ENCODE measurements around the gene OSBPL2.

Gene OSBPL2

DNA sequence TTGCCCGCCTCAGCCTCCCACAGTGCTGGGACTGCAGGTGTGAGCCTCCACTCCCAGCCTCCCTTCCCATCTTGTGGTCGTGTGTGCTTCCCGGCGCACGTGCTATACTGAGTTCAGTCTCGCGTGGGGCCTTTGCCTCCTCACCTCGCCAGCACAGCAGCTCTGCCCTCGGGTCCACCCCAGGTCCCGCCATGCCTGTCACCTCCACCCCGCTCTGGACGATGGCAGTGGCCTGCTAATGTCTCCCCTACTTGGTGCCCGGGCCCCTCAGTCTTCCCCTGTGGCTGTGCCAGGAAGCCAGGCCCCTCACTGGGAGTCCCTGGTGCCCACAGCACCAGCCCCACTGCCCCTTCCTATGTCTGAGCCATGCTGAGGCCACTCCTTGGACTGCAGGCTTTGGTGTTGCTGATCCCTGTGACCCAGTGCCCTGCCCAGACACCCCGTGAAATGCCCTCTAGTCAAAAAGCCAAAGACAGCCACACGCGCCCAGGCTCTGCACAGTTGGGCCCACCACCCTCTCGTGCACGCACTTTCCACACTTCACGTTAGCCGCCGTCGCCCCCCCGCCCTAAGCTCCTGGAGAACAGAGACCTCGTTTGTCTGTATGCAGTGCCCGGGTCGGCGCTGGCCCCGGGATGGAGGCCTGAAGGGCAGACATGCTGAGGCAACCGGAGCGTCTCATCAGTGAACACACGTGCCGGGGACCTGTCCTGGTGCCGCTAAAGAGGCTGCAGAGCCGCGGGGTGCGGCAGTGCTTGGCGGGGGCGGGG lies 32.5 kb upstream of the OSBPL2 start:
- in situ Hi-C loops (cut with MboI; ENCODE audit: low sequenced_read_pairs): no loop called here

DNA sequence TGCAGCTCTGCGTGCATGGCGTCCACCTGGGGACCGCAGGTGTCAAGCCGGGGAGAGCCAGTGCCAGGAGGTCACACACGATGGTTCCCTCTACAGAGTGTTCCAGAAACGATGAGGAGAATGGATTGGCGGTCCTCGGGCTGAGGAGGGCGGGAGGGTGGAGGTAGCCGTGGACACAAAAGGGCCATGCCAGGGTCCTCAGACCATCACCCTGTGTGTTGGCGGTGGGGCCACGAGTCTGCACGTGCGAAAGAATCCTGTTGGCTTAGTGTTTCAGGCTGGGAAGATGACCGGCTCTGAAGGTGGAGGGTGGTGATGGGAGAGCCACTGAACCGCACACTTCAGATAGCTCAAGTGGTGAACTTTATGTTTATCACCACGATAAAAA lies 31.9 kb upstream of the OSBPL2 start:
- in situ Hi-C loops (cut with MboI; ENCODE audit: low sequenced_read_pairs): no loop called here

DNA sequence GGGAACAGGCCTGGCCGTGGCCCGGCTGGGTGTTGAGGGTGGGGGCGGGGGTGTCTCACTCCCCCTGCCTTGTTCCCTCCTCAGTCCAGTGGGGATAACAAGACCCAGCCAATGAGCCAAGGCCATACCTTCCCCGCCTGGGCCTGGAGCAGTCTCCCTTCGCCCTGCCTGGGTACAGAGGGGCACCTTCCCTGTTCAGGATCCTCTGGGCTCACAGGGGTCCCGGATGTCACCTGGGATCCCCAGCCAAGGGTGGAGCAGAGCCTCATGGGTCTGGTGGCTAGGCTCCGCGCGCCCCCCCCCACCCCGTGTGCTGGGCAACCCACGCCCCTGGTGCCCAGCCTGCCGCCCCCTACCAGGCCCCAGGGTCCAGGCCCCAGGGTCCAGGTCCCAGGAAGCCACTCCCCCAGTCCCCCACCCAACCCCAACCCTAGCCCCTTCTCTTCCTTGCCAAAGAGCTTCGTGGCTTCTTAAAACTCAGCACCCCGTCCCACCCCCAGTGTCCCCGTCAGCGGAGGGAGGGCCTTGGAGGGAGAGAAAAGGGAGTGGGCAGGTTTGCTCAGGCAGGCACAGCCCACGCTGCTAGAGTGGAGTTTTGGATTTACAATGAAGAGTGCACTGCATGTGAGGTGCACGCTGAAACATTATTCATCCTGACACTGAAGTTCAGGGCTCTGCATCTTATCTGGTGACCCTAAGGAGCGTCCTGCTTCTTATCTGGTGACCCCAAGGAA lies 30.1 kb upstream of the OSBPL2 start:
- in situ Hi-C loops (cut with MboI; ENCODE audit: low sequenced_read_pairs): no loop called here

DNA sequence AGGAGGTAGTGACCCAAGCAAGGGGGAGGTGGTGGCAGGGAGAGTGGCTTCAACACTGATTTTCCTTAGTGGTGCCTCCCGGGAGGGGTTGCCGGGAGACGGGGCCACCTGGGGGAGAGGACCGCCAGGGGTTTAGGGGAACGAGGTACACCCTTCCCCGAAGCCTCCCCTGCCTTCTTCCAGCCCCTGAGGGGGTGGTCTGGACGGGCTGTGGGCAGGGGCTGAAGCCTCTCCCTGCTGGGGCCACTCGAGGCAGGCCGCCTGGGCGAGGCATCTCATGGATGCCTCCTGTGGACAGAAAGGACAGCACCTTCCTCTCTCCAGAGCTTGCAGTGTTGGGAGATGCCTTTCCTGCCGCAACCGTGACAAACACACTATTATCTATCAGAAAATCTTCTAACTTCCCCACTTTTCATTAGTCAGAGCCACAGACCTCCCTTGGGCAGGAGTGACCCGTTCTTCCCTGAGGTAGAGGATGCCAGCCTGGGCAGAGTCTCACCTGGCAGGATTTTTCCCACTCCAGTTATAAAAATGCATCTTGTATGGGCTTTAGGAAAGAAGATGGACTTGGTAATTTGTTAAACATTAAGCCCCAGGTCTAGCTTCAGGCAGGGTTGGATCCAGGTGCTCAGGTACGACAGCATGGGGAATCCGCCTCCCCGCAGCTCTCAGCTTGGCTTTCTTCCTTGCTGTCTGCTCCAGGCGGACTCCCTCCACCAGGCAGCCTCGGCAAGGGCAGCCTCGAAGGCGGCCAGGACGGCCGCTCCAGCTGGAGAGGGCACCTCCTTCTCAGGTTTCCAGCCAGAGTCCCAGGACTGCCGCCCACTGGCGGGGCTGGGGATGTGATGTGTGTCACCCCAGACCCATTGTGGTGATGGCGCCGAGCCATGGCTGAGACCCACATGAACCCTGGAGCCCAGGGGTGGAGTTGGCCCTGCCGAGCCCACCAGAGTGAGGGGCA lies 29.2 kb upstream of the OSBPL2 start:
- in situ Hi-C loops (cut with MboI; ENCODE audit: low sequenced_read_pairs): no loop called here

DNA sequence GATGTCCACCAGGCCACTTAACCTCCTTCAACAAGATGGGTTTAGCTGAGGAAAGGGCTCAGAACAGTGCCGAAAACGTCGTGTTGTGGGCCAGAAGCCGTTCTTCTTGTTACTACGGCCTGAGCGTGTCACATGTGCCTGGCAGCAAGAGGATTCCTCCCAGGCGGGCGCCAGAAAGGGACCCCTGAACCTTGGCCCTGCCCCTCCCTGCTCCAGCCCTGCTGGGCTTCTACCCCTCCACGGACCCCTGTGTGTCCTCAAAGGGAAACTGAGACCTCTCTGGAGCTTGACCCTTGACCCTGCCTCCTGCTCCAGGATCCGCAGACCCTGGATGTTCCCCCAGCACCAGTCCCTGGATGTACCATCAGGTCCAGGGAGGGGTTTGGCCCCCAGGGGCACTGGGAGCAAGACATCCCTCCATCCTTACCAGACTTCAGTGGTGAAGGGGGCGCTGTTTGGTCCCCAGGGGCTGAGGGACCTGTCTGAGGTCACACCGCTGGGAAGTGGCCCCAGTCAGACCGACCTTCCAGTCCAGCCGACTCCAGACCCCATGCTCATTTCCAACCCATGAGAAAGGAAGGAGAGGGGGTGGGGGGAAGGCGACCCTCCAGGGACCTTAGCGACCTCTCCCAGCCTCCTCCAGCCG lies 28.3 kb upstream of the OSBPL2 start:
- in situ Hi-C loops (cut with MboI; ENCODE audit: low sequenced_read_pairs): no loop called here

DNA sequence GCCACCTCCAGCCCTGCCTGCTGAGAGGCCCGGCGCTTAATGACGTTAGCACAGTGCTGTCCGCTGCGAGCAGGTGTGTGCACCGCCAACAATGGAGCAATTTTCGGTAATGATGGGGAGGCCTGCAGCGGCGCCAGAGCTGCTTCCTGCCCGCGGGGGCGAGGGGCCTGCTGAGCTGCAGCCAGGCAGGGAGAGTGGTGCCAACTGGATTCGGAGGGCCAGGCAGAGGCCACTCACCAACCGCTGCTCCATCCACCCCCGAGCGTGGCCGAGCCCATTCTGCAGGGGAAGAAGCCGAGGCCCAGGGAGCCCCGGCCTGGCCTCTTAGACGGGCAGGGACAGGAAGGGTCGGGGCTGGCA lies 27.8 kb upstream of the OSBPL2 start:
- in situ Hi-C loops (cut with MboI; ENCODE audit: low sequenced_read_pairs): no loop called here

DNA sequence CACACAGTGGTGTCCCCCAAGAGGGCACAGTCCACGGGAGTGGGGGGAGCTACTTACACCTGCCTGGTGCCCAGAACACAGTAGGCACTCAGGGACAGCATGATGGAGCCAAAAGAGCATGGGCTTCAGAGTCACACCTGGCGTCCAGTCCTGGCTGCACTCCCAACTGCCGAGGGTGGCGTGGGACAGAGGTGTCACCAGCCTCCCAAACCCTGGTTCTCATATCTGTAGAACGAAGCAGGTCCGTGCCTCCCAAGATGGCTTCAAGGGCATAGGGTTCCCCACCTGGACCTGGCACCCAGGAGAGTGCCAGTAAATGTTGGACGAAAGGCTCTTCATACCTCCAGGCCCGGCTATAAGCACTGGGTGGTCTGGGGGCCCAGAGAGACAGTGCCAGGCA lies 27.1 kb upstream of the OSBPL2 start:
- in situ Hi-C loops (cut with MboI; ENCODE audit: low sequenced_read_pairs): no loop called here

DNA sequence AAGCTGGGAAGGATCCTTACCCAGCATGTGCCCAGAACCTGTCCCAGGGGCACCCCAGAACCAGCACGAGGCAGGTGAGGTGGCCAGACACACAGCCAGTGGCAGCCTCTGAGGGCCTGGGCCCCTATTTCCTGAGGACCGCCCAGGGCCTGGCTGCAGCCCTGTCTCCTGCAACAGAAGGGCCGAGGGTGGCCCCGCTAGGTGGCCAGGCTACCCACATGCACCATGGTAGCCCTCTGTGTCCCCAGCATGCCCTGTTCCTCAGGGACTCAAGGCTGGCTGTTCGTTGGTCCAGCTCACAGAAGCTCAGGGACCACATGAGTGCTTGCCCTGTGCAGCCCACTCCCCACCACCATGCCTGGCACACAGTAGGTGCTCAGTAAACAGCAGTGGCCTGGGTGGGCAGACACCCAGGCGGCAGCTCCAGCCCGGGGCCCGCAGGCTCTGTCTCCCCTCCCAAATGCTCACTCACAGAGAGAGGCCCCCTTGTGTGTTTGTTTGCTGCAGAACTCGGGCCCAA lies 26.5 kb upstream of the OSBPL2 start:
- in situ Hi-C loops (cut with MboI; ENCODE audit: low sequenced_read_pairs): no loop called here

DNA sequence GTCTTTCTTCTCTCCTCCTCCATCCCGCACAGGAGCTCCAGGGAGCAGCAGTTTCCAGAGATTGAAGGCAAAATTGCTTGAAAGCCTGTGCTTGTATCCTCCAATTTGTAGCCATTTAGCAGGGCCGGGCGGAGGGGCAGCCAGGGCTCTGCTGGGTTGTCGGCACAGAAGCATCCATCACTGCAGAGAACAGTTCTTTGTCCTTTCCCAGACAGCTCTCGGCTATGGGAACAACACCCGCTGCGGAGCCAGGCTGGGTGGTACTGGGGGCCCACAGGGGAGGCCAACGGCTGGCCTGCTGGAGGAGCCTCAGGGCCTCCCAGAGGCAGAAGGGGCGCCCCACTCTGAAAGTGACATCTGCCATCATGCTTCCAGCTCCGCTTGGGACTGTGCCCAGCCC lies 26.0 kb upstream of the OSBPL2 start:
- in situ Hi-C loops (cut with MboI; ENCODE audit: low sequenced_read_pairs): no loop called here

DNA sequence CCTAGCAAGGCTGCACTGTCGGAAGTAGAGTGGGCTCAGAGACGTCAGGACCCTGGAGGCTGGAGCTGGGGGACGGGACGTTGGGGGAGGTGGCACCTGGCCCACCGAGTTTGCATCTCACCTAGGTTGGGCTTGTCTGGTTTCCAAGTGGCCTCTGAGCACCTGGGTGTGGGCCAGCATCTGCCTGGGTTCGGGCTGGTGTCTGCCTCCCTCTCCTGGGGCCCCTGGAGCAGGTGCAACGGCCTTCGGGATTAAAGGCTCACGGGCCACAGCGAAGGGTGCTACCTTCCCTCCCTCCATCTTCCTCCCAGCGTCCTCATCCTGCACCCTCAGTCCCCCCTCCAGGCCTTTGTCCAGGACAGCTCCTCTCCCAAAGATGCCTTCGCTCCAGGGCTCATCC lies 24.3 kb upstream of the OSBPL2 start:
- in situ Hi-C loops (cut with MboI; ENCODE audit: low sequenced_read_pairs): no loop called here

DNA sequence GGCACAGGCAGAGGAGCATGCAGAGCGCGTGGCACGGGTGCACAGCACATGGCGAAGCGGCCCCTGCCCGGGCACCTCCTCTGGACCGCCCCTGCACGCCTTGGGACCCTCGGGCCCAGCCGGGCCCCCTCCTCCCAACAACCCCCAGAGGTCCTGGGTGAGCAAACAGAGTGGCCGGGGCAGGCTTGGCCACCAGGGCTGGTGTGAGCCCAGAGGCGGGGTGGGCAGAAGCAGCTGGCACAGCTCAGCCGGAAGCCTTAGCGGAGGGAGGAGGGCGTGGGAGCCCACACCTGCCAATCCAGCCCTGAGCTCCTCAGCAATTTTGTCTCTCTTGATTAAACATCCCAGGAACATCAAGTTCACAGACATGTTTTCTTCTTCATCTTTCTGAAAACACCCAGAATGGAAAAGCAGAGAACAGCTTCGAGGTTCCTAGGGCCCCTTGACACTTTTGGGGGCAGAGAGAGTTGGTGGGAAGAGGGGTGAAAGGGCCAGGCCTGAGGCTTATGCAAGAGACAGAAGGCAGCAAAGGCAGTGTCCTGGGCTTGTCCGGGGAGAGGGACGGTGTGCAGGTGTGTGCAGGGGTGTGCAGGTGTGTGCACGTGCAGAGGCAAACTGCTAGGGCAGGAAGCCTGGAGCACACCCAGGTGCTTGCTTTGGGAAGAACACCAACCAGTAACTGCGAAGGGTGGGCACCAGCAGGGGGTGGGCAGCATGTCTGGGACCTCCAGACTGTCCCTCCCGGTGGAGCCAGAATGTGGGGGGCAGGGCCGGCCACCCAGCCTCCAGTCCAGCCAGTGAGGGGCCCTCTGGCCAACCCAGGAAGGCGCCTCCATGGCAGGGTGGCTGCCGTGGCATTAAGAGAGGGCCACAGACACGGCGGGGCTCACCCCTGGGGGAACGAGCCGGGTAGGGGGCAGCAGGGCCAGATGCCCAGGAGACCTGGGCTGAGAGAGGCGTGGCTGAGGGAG lies 23.0 kb upstream of the OSBPL2 start:
- in situ Hi-C loops (cut with MboI; ENCODE audit: low sequenced_read_pairs): no loop called here

DNA sequence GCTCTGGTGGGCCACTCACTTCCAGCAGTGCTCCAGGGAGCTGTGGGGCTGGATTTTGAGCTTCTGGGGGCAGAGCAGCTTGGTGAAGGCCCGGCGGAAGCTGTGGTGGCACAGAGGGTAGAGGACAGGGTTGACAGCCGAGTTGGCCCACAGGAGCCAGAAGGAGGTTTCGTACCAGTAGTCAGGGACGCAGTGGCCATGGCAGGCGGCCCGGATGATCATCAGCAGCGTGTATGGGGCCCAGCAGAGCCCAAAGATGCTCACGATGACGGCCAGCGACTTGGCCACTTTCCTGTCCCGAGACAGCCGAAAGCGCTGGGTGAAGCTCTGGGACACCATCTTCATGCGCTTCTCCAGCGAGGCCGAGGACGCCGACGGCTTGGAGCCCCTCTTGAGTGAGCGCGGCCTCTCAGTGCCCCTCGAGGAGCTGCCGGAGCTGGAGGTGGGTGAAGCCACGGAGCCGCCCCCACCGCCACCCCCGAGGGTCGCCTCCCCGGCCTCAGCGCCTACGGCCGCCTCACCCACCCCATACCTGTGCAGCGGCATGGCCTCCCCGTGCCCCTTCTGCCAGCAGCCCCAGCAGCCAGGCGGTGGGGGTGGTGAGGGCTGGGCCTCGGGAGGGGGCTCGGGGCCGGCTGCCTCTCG lies 22.2 kb upstream of the OSBPL2 start:
- in situ Hi-C loops (cut with MboI; ENCODE audit: low sequenced_read_pairs): no loop called here

DNA sequence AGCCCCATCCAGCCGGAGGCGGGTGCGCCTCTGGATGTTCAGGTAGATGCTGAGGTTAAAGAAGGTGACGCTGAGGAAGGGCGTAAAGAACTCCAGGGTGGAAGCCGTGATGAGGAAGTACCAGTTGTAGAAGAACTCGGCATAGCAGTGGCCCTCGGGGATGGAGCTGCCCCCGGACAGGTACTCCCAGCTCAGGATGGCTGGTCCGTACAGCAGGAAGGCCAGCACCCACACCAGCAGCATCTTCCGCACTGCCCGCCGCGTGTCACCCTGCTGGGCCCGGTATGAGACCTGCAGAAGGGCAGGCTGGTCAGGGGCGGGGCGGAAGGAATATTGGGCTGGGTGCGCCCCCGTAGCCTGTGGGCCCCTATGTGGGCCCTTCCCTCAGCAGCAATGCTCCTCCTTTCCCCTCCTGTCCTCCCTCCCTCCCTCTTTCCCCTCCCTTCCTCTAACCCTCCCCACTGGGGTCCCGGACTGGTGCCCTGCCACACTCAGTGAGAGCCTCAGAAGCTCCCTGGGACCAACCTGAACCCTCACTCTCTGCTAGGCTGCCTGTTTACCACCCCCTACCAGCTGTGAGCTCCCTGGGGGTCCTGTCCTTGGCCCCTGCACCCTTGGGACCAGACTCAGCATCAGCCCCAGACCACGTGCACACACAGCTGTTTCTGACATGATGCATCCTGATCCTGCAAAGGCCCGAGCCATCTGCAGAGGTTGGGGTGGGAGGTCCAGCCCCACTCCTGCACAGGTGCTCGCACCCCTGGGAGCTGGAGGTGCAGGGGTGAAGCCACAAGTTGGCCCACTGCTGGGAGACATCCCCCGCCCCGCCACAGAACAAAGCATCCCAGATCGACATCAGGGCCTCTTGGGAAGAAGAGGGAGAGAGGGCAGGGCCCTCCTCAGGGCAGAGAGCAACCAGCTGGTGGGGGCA lies 21.4 kb upstream of the OSBPL2 start:
- in situ Hi-C loops (cut with MboI; ENCODE audit: low sequenced_read_pairs): no loop called here

DNA sequence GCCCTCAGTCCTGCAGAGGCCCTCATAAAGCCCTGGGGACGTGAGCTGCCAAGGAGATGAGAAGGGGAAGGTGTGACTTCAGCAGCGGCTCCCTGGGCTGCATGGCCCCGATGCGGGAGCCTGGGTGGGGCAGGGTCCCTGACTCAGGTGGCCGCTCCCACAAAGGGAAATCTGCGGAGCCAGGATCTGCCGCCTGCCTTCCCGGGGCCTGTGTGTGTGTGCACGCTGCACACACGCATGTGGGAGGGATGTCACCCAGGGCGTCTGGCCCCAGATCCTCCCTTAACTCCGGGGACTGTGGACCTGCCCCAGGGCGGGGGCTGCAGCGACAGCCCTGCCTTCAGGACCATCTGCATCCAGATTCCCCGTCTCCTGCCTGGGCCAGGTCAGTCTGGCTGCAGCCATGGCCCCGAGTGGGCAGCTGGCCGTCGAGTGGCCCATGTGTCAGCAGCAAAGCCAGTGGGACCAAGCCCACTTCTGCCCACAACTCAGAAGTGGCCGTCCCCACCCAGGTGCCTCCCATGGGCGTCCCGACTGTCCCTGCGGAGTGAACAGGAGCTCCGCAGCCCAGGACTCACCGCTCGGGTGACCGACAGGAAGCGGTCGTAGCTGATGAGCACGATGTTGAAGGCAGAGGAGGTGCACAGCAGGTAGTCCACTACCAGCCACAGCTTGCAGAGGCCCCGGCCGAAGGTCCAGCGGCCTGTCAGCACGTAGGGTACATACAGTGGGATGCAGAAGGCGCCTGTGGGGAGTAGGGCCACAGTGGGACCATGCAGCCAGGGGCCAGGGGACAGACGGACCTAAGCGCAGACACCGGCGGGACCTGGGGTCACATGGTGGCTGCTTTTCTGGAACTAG lies 20.2 kb upstream of the OSBPL2 start:
- in situ Hi-C loops (cut with MboI; ENCODE audit: low sequenced_read_pairs): no loop called here

DNA sequence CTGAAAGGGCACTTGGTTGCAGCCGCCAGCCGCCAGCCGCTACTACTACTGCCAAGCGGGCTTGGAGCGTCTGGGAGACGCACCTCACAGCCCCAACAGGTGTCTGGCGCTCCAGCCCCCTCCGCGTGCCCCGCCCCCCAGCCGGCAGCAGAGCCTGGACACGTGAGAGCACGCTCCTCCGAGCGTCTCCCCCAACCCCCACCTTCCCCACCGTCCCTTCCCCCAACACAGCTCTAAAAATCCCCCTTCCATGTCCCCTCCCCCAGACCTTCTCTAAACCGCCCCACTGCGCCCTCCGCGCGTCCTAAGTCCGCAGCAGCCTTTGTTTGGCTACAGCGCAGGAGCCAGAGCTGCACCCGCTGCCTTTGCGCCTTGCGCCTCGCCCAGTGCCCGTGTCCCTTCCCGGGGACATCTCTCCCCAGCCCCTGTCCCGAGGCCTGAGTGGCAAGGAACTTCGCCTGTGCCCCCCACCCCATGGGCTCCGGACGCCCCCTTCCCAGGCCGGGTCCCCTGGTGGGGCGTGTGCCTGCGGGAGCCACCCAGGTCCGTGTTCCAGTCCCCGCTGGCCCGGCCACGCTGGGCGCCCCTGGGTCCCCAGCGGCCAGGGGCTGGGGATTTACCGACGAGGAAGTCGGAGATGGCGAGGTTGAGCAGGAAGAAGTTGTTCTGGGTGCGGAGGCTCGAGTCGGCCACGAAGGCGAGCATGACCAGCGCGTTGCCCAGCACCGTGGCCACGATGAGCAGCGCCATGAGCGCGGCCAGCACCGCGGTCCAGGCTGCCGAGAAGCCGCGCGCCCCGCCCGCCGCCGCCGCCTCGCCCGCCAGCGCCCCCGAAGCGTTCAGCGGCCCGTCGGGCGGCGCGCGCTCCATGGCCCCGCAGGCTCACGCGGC lies 19.0 kb upstream of the OSBPL2 start:
- in situ Hi-C loops (cut with MboI; ENCODE audit: low sequenced_read_pairs): no loop called here

DNA sequence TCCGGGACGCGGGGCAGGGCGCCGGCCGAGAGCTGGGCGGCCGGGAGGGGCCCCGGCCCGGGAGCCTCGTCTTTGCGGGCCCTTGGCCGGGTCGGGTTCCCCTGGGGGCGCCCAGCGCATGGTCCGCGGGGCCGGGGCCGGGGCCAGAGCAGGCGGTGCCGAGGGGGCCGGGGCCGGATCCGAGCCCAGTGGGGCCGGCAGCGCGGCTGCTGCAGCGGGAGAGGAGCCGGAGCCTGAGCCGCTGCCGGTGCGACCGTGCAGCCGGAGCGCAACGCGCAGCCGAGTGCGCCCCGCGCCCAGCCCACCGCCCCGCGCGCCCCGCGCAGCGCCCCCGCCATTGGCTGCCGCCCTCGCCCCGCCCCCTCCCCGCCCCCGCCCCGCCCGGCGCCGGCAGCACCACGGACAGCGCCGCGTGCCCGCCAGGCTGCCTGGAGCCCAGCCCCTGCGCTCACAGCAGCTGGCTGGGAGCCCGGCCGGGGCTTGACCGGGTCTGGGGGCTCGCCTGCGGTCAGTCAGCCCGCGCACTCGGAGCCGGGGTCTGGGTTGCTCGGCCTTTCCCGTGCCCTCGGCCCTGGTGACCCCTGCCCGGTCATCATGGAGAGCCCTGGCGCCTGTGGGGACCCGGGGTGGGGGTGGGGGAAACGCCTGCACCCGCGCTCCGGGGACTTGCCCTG lies 18.2 kb upstream of the OSBPL2 start, which contains the start of gene HRH3:
TSS of gene HRH3 (minus strand) at position 287 of the 674 bp plus-strand sequence. CDS start 308 bp downstream, outside the sequence.
- in situ Hi-C loops (cut with MboI; ENCODE audit: low sequenced_read_pairs): no loop called here

All from hTERT RPE-1 (cell line).